Ureter (tissue), 1 donor: ENCODE data around the gene CDH4. TPM values are rescaled to one million over a fixed set of nuclear protein-coding genes. Genes with fewer than 3 reads are reported as not detected.

ENCODE experiments used
- DNase-seq: peaks from one replicate; pipeline ENCODE4 v3.0.0-alpha.2; 2020; ENCODE audit warnings: low spot score
- total RNA-seq: library from RNA; stranded (reverse); gene quantifications from one replicate; pipeline ENCODE4 v1.2.4, GENCODE V29; 2023
- donor health status: DM: yes; HTN: yes; CAD: no.

Gene CDH4
- total RNA-seq, 1 donor from 2014 or later: 0.26 TPM

GRCh38 chr20:61516346-61517208, 264.5 kb downstream of the CDH4 start:
- DNase-seq: no peak

DNA sequence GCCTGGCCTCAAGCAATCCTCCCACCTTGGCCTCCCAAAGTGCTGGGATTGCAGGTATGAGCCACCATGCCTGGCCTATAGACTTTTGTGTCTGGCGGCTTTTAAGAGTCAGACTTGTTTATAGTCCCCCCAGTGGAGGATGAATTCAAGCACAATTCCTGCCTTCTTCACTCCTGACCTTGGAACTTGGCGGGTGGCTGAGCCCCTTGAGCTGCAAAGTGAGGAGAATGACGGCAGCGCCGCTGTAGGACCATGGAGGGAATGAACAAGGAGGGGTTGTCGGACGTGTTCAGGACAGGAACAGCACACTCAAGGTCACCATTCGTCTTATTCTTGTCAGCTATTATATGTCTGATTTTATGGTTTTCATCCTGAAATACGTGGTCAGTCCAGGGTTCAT, 265.4 kb downstream of the CDH4 start:
- DNase-seq: no peak

DNA sequence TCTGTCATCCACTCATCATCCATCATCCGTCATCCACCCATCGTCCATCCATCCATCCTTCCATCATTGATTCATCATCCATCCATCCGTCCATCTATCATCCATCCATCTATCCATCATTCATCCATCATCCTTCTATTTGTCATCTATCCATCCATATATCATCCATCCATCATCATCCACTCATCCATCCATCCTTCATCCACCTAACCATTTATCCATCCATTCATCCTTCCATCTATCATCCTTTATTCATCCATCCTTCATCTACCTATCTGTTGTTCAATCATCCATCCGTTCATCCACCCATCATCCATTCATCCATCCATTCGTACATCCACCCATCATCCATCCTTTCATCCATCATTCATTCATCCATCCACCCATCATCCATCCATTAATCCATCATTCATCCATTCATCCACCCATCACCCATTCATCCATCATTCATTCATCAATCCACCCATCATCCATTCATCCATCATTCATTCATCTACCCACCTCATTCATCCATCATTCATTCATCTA, 266.4 kb downstream of the CDH4 start:
- DNase-seq: no peak

- no peak for DNase-seq
Measured at GRCh38 chr20:61519488-61519887, 267.4 kb downstream of the CDH4 start.

DNA sequence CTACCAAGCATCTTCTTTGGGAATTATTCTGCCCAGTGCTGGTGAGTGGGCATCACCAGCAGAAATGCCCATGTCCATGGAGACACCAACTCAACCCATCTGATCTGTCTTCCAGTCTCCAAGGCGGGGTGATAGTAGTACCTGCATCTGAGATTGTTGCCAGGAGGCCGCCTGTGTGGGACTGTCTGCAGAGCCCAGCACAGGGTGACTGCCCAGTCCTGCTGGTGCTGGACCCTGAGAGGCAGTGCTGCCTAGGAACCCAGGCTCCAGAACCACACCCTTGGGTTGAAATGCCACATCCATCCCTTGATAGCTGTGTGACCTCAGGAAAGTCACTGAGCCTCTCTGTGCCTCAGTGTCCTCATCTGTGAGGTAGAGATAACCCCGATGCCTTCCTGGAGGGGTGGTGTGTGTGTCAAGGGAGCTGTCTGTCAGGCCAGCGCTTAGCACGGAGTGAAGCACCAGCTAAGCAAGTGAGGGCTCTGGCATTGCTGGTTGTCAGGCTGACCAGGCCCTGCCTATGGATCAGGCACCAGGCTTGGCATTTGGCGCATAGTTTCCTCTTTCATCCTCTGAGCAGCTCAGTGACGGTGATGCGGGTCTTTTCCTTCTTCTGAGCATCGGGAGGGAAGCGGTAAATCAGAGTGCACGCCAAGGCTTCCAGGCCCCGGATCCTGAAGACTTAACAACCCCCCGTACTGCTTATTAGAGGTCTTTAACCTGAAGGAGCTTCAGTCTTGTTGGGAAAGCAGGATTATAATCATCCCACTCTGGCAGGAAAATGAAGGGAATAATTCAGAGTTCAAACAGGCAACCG, 268.2 kb downstream of the CDH4 start:
- no peak for DNase-seq

GRCh38 chr20:61520893-61521460, 268.9 kb downstream of the CDH4 start:
- DNase-seq: no peak

DNA sequence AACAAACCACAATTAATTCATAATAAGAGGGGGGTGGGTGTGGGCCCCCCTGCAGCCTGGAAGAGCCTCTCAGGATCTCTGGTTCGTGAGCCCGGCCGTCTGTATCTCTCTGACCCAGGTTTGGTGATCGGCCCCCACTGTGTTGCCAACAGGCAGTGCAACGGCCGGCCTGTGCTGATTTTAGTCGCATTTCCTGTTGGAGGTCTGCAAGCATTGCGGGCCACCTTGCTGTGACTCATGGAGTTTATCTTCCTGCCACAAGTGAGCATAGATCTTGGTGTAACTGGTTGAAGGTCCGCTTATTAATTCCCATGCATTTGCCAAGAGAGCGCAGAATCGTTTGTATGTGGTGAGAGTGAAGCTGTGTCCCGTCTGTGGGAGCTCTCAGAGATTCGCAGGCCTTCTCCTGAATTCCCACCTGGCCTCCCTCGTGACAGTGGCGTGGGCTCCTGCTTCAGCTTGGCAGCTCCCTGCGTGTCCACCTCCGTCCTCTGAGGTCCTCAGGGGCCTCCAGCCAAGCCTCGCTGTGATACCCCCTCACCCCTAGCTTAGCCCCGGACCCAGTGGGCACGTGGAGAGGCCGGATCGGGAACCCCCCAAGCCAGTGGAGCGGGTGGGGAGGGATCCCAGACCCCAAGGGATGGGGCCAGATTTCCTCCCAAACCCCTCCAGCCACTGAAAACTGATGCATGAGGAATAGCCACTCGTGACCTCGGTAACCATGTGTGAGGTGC, 269.8 kb downstream of the CDH4 start:
- no peak for DNase-seq

DNA sequence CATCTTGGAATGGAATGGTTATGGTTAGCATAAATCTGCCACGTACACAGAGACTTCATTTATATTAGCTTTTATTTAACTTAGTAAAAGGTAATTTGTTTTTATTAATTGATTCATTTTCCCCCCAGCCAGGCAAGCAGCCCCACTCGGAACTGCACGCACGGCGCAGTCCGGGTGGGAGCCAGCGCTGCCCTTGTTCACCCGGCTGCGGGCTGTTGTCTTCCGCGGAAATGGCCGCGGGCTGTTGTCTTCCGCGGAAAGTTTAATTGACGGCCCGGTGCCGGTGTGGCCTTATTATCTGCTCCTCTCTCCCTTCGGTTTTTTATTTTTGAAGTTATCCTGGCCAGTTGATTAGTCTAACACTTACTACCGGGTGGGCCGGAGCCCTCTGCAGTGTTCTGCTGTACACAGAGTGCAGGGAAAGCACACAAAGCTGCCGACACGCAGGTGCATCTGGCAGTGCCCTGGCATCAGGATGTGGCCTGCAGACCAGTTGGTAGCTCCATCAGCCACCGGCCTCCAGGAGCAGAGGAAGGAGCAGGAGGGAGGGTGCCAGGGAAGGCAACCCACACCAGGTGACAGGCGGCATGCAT, 270.5 kb downstream of the CDH4 start:
- DNase-seq: no peak

DNA sequence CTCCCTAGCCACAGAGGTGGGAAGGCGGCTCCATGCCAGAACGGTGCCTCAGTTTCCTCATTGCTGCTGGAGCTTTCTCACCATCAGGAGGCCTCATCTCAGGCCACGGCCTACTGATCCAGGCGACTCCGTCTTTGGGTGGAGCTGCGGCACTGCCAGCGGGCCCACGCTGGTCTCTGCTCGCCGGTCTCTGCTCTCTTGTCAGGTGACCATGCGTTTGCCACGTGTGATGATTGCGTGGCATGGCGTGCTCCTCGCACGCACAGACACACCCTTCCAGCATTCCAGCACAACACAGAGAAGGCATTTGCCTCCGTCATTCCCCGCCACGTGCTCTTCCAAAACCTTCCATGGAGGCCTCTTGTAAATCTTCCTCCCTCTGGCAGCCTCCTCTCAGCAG, 271.1 kb downstream of the CDH4 start:
- DNase-seq: no peak

GRCh38 chr20:61524951-61525666, 273.0 kb downstream of the CDH4 start:
- no peak for DNase-seq

DNA sequence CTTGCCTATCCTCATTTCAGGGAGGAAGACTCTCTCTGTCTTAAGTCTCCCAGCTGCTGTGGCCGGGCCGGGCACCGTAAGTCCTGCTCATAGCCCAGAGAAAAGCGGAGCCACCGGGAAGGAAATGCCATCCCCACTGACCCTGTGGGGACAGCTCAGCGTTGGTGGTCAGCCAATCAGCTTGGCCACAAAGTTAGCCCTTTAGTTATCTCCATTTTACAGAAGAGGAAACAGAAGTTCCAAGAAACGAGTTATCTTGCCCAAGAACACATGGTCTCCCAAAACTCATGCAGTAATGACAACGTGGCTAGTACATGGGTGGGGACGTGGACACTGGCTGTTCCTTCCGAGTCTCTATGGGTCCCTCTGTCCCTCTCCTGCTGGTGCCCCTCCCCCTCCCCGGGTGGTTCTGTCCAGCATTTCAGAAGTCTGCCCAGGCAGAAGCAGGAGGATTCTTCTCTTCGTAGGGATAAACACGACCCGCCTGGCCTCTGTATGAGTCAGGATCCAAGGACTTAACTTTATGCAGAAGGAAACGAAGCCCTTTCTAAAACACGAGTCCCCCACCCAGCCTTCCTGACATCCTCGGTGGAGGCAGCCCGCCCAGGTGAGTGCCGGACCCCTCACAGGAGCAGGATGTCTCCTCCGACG, 273.8 kb downstream of the CDH4 start:
- DNase-seq: no peak

GRCh38 chr20:61526907-61527306, 274.8 kb downstream of the CDH4 start:
- no peak for DNase-seq

GRCh38 chr20:61527626-61528025, 275.6 kb downstream of the CDH4 start:
- DNase-seq: no peak

- no peak for DNase-seq
Measured at GRCh38 chr20:61528591-61528990, 276.5 kb downstream of the CDH4 start.

DNA sequence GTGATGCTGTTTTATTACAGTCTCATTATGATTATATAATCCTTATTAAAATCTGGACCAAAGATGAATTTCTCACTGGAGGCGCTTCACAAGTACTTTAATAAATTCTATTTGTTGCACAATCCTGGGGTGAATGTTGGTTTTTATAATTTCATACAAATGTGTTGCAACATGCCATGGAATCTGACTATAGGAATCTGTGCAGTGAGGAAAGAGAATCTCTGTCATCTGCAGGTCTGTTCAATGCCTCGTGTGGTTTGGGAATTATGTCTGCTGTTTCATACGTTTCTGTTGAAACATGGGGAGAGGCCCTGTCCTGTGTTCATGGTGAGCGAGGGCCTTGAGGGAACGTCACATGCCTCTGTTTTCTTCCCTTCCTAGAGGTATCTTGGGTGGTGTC, 277.3 kb downstream of the CDH4 start:
- DNase-seq: no peak

DNA sequence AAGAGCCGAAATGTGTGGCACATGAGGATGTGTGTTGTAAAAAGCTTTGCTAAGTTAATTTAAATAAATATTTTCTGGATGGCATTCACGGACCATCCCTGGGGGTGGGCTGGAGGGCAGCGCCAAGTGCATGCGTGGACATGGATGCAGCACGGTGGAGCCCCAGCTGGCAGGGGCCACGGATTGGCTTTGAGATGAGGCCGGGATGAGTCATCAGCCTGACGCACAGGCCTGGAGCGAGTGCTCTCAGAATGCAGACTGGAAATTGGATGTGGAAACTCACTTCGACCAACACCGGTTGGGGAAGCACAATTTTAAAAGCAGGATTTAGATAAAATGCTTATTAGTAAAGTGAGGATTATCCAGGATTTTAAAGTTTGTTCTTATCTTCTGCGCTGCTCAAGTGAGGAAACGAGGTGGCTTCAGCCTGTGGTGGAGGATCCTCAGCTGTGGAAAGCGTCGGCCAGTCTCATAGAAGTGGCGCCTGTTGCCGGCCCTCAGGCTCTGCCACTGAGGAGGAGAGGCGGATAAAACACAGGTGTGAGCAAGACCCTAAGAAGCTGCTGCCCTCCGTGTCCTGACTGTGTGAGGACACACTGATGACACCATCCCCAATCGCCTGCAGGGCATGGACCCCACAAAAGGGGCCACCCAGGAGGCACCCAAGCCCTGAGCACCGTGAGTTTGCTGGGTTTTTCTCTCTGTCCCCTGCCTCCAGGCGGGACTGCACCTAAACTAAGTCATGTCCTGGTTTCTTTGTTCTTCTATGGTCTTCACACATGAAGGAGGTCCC, 279.7 kb downstream of the CDH4 start:
- no peak for DNase-seq

DNA sequence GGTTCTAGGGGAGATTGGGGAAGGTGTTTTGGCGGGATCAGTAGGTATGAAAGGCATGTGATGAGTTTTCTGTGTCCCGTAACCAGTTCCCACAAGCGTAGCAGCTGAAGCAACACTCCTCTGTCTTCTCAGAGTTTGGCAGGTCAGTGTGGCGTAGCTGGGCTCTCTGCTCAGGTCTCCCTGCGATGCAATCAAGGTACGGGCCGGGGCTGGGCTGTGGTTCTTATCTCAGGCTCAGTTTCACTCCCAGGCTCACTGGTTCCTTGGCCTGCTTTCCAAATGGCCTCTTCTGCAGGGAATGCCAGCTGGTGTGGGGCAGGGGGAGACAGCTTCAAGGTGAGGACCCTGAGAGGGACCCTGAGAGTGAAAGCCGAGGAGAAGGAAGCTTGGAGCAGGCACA, 280.7 kb downstream of the CDH4 start:
- no peak for DNase-seq

GRCh38 chr20:61533231-61533631, 281.2 kb downstream of the CDH4 start:
- no peak for DNase-seq

DNA sequence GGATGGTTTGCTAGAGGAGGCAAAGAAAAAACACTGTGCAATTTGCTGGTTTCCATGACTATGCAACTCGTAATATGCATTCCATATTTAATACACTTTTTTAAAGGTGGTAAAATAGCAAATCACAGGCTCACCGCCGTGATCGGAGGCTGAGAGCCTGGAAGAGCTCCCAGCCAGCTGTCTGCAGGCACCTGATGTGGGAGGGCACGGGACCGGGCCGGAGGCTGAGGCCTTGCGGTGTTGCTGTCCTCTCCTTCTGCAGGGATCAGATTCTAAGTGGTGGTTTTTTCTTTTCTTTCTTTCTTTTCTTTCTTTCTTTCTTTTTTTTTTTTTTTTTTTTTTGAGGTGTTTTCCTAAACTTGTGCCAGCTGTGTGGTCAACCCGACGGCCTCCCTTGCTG, 282.3 kb downstream of the CDH4 start:
- DNase-seq: no peak
